GM19397 (cell line): ENCODE results near the gene GRIFIN.

Experiments used
- ATAC-seq: cut with Tn5 transposase; IDR thresholded peaks from one replicate; pipeline ENCODE4 v1.9.1; 2021; ENCODE audit warnings: mild to moderate bottlenecking, moderate library complexity; ENCODE audit not compliant: unreplicated experiment

The GRIFIN gene

GRCh38 chr7:2437136-2437535, 39.1 kb downstream of the GRIFIN start:
- ATAC-seq: no peak

- no peak for ATAC-seq
Measured at GRCh38 chr7:2436341-2437104, 39.7 kb downstream of the GRIFIN start.

- ATAC-seq: no peak
Measured at GRCh38 chr7:2435146-2435545, 41.1 kb downstream of the GRIFIN start.

- ATAC-seq: no peak
Measured at GRCh38 chr7:2433713-2434550, 42.3 kb downstream of the GRIFIN start.

GRCh38 chr7:2432910-2433712, 43.1 kb downstream of the GRIFIN start:
- no peak for ATAC-seq

- no peak for ATAC-seq
Measured at GRCh38 chr7:2431260-2431867, 44.8 kb downstream of the GRIFIN start.

- ATAC-seq: no peak
Measured at GRCh38 chr7:2425749-2426148, 50.4 kb downstream of the GRIFIN start.
